SIG-M5 (cell line): ENCODE results near the gene KRT33B.
"Not testable (repeated sequence)": the region's sequence is repeated elsewhere in the genome, so short reads cannot be mapped to it uniquely, and the experiment has no call there.

ENCODE experiments used
- DNase-seq: peaks from one replicate; lab custom pipeline; 2025; lab: John Stamatoyannopoulos, UW

The KRT33B gene

GRCh38 chr17:41393826-41394225 lies 24.2 kb upstream of the KRT33B start:
- no peak for DNase-seq

DNA sequence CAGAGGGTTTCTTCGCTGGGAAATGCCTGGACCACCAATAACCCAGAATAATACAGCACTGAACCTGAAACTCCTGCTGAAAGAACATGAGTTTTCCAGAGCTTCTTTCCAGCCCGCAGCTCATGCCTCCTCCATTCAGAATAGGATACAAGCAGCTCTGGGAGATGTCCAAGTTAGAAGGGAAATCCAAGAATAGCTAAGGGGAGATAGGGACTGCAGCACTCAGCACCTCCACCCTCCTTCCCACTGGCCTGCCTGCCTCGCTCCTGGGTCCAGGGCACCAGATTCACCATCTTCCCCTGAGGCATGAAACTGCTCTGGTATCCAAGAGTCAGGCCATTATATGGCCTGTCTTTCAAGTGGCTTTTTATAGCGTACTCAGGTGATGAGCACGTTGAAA lies 23.7 kb upstream of the KRT33B start:
- DNase-seq: no peak

GRCh38 chr17:41392278-41392677 lies 22.7 kb upstream of the KRT33B start:
- no peak for DNase-seq

DNA sequence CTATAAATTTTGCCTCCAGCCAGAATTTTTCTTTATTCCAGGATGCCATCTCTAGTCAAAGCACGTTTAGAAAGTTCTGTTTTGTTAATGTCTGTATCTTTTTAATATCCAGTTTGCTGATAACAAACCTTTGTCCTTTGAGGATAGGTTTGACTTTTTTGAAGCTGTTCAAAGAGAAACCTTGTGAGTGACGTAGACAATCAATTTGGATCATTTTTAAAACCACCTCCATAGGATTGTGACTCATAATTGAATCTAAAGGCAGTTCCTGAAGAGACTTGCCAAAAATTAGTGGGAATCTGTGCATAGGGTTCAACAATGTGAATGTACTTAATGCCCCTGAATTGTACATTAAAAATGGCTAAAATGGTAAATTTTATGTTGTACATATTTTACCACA lies 21.9 kb upstream of the KRT33B start:
- no peak for DNase-seq

DNA sequence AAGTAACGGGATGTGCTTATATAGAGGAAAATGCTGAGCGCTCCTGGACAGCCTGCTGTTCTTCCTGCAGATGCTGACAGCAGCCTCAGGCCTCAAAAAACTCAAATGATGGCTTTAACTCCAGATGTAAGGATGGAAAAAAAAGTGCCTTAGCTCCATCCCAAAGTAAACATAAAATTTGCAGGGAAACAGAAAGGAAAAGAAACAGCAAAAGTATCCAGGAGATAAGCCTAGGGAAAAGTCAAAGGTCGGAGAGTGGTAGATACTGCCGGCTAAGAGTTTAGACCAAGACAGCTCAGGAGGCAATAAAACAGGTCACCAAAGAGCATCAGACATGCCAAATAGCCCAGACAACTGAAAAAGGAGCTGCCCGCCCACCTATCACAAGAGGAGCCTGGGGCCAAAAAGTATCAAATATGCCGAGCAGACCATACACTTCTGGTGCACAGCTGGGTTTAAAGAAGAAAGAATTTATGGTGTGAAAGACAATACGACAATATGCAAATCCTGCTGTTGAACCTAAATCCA lies 20.9 kb upstream of the KRT33B start:
- DNase-seq: no peak

GRCh38 chr17:41387670-41388069 lies 18.1 kb upstream of the KRT33B start:
- no peak for DNase-seq

DNA sequence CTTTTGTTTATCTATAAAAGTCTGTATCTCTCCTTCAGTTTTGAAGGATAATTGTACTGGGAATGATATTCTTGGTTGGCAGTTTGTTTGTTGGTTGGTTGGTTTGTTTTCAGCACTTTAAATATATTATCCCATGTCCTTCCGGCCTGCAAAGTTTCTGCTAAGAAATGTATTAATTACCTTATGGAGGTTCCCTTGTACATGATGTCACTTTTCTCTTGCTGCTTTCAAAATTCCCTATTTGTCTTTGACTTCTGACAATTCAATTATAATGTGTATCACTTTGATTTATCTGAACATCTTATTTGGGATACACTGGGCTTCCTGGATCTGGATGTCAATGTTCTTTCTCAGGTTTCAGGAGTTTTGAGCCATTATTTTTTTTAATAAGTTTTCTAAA lies 16.6 kb upstream of the KRT33B start:
- no peak for DNase-seq

- DNase-seq: no peak
These were observed 14.1 kb upstream of the KRT33B start for GRCh38 chr17:41383690-41384089.

GRCh38 chr17:41382394-41382793 lies 12.8 kb upstream of the KRT33B start:
- DNase-seq: no peak

- DNase-seq: not testable (repeated sequence)
These were observed 12.3 kb upstream of the KRT33B start, which contains the start of gene KRT34 for GRCh38 chr17:41381943-41382342. KRT34 (minus strand) TSS chr17:41382306; CDS start chr17:41382246, 60 bp downstream.

DNA sequence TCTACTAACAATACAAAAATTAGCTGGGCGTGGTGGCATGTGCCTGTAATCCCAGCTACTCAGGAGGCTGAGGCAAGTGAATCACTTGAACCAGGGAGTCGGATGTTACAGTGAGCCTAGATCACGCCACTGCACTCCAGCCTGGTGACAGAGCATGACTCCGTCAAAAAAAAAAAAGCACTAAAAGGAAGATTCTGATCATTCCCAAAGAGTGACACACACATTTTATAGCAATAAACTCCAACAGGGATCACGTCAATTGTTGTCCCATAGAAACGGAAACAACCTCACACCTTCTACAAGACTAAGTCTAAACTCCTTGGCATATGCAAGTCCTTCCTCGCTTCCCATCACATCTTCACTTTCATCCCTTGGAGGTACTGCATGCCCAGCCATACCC lies 10.5 kb upstream of the KRT33B start:
- DNase-seq: not testable (repeated sequence)

- DNase-seq: no peak
These were observed 7.9 kb upstream of the KRT33B start for GRCh38 chr17:41377546-41377945.

DNA sequence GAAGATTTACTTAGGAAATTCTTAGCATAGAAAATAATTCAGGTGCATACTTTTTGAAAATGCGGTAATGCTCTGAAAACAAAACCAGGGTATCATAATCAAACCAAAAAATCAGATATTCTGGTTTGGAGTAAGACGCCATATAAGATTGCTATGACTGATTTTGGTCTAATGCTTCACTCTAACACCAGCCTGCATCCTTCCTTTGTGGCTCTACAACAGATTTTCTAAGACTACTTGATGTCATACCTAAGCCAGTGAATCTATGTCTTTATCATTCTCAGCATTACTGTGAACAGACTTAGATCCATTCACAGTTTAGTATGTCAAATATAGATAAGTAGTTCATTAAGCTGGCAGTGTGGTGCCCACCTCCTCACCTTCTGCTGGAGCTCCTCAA lies 590 bp downstream of the KRT33B start:
- no peak for DNase-seq

DNA sequence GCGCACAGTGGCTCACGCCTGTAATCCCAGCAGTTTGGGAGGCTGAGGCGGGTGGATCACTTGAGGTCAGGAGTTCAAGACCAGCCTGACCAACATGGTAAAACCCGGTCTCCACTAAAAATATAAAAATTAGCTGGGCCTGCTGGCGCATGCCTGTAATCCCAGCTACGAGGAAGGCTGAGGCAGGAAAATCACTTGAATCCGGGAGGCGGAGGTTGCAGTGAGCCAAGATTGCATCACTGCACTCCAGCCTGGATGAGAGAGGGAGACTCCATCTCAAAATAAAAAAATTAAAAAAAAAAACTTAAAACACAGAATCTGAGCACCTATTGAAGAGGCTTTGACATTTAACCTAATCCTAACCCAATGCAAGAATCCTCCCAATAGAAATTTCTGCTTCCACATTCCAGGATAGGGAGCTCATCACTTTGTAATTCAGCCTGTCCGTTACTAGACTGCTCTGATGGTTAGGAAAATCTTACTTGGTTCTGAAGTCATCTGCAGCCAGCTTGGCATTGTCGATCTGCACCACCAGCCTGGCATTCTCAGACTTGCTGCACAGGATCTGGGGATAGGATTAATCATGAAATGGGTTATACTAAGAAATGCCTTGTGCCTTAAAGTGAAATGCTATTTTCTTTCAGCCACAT lies 2.1 kb downstream of the KRT33B start:
- DNase-seq: no peak

- DNase-seq: no peak
These were observed 3.5 kb downstream of the KRT33B start for GRCh38 chr17:41366070-41366469.

GRCh38 chr17:41363881-41364280 lies 5.7 kb downstream of the KRT33B start:
- no peak for DNase-seq

DNA sequence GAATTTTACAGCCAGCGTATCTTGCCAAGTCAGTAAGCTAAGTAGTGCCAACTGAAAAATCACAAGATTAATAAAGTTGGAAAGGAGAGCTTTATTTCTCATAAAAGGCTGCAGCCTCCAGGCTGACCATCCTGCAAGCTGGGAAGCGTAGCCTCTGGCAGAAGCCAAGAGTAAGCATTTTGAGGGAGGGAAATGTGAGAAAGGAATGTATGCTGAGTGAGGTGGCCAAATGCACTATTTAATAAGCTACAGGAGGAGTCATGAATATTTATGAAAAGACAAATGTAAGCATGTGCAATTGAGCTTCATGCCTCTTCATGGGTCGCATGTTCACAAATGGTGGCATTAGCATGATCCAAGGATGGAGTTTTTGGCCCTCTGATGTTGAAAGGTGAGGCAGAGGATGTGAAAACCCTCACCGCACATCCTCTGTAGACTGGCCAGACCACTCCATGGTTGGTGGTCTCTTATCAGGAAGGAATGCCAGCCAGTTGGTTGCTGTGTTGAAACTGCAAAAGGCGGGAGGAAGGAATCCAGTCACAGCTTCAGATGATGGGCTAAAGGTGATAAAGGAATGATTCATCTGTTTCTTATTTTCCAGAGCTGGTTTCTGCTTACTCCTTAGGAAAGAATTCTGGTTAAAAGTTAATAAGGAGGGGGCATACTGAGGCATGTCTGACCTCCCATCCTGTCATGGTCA lies 9.2 kb downstream of the KRT33B start:
- no peak for DNase-seq

DNA sequence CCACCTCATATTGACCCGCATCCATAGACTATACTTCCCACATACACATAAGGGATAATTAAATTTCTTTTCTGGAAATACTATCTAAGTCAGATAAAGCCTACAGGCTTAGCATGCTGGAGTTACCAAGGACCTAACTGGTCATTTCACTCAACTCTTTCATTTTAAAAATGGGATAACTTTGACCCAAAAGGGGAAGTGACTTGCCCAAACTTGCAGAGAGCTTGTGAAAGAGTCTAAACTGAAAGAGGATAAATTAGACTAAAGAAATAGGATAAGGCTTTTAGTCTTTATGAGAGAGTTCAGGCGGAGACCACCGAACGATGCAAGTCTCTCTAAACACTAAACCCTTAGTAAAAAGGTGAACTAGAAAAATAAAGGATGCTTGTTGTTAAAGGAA lies 15.1 kb downstream of the KRT33B start:
- no peak for DNase-seq

GRCh38 chr17:41352597-41353366 lies 16.8 kb downstream of the KRT33B start:
- DNase-seq: no peak

DNA sequence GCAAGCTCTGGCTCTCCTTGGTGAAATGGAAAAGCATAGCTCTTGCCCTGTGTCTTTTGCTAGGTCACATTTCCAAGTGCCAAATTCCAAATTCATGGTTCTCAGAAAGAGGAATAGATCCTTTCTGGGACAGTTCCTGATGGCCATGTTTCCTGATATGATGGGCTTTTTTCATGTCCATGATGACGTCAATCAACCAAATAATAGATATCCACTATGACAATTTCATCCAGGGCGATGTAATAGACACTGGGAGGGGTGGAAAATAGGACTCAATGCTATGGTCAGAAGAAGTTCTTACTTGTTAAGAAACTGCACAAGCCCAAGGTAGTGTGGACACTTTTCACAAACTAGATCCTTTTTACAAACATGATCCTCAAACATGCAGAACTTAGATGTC lies 18.4 kb downstream of the KRT33B start:
- DNase-seq: no peak

- not testable (repeated sequence) for DNase-seq
These were observed 19.2 kb downstream of the KRT33B start, which contains the start of gene KRT33A for GRCh38 chr17:41350381-41350878. KRT33A (minus strand) TSS chr17:41350828; CDS start chr17:41350767, 61 bp downstream.
